HL-60/S4 treated with retinoic acid at 250 ng/mL for 4 days and 3 days (cell line): ENCODE measurements around the gene CREB3L4.

Experiments used
- in situ Hi-C: fragments of 300-500 bp; cut with MboI; formaldehyde crosslinking; loops from 2 replicates; pipeline ENCODE4 v1.7.0; 2022; ENCODE audit warnings: low sequenced_read_pairs

The CREB3L4 gene

DNA sequence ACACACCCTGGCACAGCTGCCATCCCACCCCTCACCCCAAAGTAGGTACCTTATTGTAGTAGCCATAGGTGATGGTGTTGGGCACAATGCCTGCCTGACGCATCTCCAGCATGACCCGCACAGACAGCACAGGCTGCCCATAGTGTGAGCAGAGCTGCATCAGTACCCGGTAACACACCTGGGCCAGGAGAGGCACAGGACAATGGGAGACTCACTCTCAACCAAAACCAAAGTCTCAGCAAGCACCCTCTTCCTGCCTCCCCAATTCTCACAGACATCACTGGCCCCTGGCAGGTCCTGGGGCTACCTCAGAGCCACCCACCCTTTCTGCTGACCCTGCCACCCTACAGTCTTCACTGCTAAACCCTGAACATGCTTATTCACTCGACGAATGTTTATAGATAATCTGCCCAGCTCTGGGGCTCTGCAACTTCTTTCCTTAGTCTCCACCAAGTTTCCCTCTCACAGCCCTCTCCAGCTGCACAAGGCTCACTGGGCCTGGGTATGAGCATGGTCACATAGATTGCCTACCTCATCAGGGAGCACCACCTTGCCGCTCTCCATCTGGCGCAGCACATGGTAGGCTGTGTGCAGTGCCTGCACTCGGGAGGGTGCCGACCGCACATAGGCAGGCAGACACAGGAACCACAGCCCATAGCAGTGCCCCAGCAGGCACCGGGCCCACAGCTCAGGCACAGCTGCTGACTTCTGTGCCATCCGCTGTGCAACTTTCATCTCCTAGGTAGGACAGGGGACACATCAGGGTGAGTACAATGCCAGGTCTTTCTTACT is 31.5 kb upstream of the CREB3L4 start:
- in situ Hi-C loops: loop anchor here (10.0 kb wide), 1 partner anchor 61 kb away; no protein-coding TSS in a partner anchor

- in situ Hi-C loops: loop anchor here (10.0 kb wide), 1 partner anchor 63 kb away; no protein-coding TSS in a partner anchor
Observed at GRCh38 chr1:153937331-153937730, 30.4 kb upstream of the CREB3L4 start.

GRCh38 chr1:153938996-153939395 is 28.7 kb upstream of the CREB3L4 start:
- in situ Hi-C loops: loop anchor here (10.0 kb wide), 1 partner anchor 64 kb away; no protein-coding TSS in a partner anchor

- in situ Hi-C loops: loop anchor here (10.0 kb wide), 1 partner anchor 65 kb away; no protein-coding TSS in a partner anchor
Observed at GRCh38 chr1:153939476-153939875, 28.2 kb upstream of the CREB3L4 start.

DNA sequence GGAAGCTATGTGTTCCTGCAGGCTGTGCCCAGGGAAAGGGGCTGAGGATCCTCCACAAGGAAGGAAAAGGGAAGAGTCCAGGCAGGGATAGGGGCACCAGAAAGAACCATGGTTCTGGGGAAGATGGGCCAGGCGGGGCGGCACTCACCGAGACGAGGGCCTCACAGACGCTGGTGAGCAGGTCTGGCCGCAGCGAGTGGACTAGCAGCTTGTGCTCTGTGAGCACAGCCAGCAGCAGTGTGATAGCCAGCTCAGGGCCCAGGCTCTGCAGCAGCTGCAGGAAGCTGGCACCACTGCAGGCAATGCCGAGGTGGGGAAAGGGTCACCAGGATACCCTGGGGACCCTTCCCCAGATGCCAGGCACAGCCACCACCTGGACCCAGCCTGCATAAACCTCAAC is 26.9 kb upstream of the CREB3L4 start:
- in situ Hi-C loops: no loop called here

GRCh38 chr1:153941826-153942725 is 25.6 kb upstream of the CREB3L4 start:
- in situ Hi-C loops: no loop called here

DNA sequence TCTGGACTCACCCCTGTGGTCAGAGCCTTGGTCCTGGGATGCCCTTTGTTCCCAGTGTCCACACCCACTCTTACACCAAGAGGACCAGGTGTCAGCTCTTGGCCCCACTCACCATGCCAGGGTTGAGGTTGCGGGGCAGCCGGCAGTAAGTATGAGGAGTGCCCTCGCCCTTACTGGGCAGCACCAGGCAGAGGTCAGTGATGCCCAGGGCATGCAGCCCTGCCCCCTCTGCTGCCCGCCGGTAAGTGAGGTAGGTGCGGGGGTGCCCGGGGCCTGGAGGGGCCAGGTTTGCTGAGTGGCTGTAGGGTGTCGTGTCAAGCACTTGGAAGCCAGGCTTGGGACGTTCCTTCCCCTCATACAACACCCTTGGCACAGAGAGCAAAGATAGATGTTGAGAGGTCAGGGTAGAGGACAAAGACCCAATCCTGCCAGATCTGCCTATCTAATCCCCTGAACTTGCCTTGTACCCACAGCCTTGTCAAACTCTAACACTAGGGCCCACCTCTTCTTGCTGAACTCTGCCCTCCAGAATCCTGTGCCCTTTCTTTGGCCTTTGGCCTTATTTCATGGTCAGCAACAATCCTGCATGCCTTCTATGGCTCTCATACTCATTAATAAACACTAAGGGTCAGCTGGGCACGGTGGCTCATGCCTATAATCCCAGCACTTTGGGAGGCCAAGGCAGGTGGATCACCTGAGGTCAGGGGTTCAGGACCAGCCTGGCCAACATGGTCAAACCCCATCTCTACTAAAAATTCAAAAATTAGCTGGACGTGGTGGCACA is 24.7 kb upstream of the CREB3L4 start:
- in situ Hi-C loops: no loop called here

DNA sequence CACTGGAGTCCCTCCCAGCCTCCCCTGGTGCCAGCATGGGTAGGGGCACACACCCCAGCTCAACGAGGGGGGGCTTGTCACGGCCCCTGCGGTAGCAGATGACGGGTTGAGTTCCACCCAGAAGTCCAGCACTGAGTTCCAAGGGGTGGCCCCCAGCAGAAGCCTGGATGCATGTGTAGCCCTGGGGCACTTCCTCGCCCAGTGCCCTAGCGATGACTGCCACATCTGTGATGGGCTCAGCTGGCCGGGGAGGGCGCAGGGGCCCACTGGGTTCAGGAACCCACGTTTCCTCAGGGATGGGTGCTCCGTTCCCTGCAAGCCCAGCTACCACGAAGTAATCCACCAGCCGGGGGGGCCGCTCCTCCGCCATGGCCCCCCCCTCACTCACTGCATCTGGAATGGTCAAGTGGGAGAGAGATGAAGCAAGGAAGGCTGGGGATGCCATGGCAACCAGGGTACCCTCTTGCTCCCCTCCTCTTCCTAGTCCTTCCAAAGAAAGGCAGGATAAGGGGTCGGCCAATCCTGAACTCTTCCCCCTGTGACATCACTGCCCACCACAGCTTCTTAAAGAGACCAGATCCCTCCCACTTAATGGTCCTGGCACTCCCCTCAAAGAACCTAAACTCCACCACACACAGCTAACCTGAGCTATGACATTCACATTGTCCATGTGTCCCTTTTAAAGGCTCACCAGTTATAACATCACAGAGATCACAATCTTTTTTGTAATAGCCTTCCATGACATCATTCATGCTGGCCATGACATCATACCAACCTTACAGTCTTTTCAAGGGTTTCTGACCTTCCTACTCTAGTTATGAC is 23.5 kb upstream of the CREB3L4 start:
- in situ Hi-C loops: no loop called here

DNA sequence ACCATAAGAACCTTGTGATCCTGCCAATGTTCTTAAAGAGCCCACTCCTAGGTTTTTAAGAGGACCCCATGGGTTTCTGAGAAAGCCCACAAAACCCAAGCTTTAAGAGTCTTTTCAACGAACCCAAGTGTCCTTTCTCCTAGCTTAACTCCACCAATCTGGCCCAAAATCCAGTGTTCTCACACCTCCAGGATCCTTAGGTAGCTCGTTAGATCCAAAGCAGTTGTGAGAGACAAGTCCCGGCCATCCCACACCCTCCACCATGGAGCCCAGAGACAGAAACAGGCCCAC is 22.9 kb upstream of the CREB3L4 start:
- in situ Hi-C loops: no loop called here

DNA sequence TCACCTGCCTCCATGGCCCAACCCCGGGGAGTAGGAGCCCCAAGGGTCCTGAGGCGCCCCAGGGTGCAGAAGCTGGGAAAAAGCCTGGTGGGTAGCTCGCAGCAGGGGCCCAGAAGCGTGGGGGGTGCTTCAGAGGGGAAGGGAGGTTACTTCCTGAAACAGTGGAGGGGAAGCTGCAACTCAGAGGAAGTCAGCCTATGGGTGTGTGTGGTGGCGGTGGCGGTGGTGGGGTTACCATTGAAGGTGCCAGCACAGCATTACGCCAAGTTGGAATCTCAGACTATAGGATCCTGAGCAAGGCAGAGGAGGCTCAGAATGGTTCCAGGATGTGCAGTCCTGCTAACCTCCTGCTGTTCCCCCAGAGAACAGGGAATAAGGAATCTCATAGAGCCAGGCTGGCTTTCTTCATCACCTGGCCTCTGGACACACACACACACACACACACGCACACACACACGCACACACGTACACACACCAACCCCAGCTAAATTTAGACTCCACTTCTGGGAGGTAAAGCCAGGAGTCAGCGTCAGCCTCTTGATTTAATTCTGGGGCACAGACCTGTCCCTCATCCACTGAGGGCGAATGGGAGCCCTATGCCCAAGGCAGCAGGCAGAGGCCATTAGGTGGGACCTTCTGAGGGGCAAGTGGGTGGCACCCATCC is 22.4 kb upstream of the CREB3L4 start:
- in situ Hi-C loops: no loop called here

DNA sequence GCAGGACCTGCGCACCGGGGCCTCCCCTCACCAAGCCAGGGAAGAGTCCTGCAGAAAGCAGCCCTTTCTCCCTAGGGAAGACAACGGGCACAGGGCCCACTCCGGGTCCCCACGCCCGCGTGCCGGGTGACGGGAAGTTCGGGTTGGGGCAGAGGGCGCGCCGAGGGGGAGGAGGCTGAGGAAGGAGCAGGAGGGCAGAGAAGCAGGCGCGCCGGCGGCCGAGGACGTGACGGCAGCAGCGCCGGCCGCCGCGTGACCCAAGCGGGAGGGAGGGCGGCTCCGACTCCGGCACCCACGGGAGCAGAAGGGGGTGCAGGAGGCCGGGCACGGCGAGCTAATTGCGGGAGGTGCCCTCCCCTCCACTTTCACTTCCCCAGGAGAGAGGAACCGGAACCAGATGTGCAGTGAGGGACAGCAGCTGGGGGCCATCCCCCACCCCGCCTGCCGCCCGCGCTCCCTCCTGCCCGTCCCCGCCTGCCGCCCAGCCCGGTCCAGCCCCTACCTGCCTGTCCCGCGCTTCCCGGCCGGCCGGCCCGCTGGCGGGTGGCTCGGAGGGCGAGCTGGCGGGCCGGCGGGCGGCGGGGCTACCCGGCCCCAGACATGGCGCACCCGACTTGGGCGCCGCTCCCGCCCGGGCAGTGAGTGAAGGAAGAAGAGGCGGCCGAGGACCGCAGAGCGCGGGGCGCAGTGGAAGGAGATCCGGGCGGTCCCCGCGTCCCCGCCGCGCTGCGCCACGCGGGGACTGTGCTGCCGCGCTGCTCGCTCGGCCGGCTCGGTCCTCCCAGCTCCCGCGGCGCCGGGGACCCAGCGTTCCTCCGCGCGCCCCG is 21.7 kb upstream of the CREB3L4 start:
- in situ Hi-C loops: no loop called here

DNA sequence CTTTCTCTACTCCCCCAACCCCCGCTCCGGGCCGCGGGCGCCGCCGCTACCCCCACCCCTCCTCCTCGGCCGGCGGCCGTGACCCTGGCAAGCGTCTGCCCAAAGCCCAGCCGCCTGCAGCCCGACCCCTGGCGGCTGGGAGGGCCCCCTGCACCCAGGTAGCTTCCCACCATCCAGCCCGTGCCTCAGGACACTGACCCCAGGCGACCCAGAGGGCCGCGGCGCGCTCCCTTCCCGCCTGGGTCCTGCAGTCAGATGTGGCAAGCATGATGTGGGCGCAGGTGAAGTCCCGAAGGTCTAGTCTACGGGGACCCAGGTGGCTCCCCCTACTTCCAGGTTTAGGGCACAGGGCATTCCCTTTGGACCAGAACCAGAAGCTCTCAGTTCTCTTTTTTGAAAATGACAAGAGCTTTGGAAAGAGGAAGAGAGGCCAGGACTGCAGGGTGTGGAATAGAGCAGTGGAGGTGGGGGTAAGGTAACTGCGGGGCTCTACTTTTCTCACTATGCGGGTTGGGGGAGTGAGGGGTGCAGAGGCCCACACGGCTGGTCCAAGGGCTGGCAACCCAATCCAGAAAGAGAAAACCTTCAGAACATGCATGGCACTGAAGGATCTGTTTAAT is 21.0 kb upstream of the CREB3L4 start, which contains the start of gene DENND4B:
TSS of gene DENND4B (minus strand) at position 97 of the 620 bp plus-strand sequence. CDS start 2,344 bp downstream, outside the sequence.
- in situ Hi-C loops: no loop called here

GRCh38 chr1:153951183-153951582 is 16.5 kb upstream of the CREB3L4 start:
- in situ Hi-C loops: no loop called here

DNA sequence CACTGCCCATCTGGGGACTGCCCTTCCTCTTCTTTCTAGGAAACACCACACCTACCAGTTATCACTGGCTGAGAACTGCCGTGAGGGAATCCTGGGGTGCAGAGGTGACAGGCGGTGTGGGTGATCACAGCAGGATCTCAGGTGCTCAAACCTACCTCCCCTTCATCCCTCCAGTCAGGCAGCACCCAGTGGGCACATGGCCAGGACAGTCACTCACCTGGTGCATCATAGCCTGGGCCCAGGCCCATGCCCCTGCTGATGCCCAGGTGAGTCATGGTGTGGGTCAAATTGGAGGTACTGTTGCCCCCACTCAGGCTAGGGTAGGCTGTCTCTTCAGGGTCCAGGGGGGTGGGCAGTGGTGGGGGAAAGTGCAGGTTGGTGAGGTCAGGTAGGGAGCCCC is 15.9 kb upstream of the CREB3L4 start:
- in situ Hi-C loops: no loop called here

GRCh38 chr1:153953859-153954365 is 13.8 kb upstream of the CREB3L4 start:
- in situ Hi-C loops: no loop called here

DNA sequence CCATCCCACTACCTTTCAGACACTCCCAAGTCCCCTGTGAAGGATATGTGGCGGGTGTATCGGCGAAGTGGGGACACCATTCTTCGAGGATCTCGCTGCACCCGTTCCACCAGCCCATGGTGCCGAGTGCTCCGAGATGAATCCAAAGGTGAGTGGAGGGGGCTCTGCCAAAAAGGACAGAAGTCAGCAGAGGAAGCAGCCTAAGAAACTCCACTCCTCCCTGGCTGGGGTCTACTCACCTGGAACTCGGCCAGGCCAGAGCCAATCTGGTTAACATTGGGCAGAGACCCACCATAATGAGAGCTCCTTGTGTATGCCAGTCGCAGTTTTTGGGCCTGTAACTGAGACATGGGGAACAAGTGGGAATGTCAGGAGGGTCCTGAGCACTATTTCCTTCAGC is 12.9 kb upstream of the CREB3L4 start:
- in situ Hi-C loops: no loop called here

DNA sequence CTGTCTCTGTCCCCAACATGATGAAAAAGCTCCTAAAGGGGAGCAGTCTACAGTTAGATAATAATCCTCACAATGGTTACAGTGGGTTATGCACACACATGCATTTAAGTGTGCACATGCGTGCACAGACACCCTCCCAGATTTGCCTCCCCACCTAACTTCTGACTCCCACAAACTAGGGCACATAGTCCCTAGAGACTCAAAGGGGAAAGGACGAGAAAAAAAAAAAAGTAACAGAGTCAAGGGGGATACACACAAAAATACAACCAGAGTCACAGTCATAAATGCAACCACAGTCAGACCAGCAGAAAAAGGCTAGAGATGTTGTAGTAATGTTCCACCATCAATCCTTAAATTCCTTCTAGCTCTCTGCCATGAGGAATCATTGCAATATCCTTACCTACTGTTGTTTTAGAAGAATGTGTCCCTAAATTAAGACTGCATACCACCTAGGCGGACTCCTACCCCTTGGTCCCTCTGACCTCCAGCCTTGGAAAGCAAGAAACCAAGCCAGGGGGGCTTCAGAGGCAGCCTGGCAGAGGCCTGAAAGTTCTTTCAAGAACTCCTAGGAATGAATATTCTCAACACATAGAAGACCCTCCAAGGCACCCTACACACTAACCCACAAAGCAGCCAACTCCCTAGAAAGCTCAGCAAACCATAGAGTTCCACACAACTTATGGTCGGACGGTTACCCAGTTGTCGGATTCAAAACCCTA is 10.5 kb upstream of the CREB3L4 start:
- in situ Hi-C loops: no loop called here

DNA sequence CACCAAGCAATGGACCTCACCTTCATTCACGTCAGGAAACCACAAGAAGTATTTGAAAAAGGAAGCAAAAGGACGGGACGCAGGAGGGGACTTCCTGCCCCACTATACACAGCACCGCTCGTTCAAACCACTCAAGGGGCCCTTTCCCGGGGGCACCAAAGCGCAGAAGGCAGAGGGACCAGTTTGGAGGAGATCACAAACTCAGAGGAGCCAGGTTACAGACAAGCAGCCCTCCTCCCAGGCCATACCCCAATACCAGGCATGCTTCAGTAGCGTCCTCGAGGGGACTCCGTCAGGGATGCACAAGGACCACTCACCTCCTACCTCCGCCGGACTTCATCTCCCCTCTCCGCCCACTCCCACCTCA is 10.0 kb upstream of the CREB3L4 start:
- in situ Hi-C loops: no loop called here
